Anterior cingulate cortex (tissue), 58 donors: ENCODE results near the gene FMN1.

Source experiments
- DNase-seq, 58 donors: peaks; one replicate each; lab custom pipeline; 2025; lab: John Stamatoyannopoulos, UW

Gene FMN1

DNA sequence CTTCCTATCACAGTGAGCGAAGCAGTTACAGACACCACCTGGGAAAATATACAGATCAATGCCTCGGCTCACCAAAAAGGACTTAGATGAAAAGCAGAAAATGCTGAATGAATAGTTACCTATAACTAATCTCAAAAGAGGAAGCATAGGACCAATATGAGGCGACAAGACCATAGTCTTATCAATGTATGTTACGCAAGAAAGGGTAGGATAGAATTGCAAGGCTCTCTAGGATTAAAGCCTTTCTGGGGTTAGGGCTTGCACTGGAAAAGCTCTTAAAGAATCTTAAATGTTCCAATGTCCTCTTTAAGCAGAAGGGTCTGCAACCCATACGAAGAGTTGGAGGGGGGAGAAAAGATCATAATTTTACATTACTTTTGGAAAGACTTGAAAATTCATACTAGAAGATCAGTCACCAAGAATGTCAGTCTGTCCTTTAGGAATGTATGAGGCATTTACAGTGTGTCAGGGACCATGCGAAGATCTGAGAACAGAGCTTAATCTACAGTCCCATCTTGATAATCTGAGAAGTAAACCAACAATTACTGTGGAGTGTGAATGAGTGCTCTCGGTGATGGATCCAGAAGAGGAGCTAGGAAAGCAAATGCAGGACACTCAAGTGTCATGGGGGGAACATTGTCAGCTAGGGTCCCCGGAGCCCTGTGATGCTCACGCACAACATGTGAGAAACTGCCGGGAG, 290.8 kb downstream of the FMN1 start:
- DNase-seq, result no peak

DNA sequence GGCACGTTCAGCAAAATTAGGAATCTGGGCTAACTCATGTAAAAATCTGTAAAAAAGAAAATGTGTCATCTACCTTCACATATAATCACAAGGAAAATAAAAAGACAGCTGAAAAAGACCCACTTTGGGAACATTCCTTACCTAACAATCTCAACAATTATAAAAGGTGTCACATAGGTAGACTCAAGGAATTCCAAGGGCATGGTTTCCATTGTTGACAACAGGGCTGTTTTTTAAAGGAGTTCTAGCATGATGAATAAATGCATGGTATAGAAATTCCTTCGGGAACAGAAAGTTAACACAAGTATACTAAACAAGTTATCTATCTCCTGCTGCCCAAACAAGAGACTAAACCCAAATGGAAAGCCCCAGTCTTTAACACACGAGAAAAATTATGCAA, 292.5 kb downstream of the FMN1 start:
- DNase-seq, result no peak

DNA sequence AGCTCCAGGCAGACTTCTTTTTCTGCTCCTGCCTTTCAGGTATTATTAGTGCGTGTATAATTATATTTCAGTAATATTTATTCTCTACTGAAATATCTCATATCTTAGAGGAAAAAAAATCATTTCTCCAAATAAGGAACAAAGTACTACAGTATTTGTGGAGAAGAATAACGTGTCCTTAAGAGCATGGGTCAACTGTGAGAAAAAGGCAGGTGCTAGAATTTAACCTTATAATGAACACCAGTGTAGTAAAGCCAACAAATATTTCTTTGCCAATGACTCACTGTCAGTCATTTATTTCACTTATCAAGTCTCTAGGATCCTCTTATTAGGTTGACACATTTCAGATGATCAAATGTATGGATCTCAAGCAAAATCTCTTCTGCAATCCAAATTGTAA, 293.3 kb downstream of the FMN1 start:
- DNase-seq, result no peak

DNA sequence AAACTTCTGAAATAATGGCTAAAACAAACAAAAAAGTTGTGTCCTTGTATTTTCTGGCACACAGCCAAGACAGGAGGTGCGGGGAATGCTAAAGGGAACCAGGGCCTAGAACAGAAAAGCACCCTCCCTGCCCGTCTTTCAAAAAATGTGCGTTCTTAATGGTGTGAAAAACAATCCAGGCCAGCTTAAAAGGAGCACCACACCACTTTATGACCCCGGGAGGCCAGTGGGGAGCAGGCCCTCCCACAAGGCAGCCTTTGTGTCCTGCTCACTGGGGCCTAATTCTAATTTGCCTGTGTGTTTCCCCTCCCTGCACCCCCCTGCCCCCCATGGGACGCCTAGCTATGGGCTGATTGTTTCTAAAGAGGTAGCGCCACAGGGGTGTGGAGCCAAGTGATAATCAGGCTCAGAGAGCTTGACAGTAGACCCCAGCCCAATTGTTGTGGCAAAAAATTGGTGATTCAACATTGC, 295.4 kb downstream of the FMN1 start:
- peak in 1 of 58 donors; percentile 1 for DNase-seq

DNA sequence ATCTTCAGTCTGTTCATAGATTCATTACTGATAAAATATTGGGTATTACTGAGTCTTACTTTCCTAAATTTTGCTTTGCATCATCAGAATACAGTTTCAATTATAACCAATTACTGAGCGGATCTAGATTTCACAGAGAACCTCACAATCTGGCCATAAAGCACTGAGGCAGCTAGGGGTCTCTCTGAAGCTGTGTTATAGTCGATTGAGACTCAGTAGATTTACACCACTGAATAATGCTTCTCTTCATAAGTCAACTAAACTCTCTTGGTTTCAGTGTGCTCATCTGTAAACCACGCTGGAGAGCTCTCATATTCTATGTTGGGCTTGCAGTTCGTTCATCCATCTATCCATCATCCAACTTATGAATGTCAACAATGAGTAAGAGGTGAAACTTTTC, 296.1 kb downstream of the FMN1 start:
- no peak for DNase-seq

DNA sequence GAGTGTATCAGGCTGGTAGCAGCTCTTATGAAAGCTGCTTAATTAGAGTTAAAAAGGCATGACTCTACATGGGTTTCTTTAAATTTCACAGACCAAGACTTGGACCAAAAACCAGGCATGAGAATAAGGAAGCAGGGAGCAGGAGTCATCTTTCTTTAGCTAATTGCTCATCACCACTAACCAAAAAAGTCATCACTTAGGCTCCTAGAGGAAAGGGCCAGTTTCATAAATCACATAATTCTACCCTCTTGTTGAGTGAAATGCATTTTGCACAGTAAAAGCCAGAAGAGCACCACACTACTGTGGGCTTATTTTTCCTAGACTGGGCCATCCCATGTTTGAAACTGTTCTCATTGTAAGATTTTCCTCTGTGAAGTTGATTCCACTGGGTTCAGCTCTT, 301.1 kb downstream of the FMN1 start:
- no peak for DNase-seq

DNA sequence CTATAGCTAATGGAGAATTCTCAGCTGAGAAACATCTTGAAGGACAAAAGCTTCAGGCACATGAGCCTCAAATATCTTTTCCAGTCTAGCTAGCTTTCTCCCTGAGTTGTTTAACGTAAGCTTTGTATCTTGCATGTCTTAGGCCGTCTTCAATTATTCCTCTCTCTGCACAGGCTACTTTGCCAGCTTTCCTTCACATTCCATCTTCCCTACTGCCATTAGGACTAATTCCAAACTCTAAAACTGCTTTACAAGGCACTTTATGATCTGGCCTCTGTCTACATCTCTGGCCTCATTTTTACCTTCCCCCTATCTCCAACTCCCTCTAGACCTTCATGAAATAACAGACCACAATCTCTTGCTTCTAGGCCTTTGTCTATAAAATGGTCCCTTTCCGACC, 305.3 kb downstream of the FMN1 start:
- DNase-seq, result no peak

DNA sequence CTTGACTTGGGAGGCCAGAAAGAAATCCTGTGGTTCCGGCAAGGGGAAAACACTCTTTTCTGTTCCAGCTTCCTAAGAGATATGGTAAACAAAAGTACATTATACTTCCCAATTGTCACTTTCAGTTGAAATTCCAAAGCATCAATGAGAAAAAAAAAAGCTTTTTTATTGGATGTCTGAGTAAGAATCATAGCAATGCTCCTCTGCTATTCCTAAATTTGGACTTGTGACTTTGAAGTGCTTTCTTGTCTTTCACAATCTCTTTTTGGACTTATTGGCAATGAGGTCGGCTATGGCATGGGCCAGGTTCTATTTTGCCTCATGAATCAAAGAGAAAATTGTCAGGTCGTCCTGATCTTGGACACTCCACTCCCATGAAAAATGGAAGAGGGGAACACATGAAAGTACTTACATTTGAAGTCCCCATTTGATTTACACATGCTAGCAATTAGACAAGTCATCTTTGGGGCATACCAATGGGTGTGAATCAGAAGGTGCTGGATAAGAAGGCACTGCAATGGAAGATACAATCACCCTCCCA, 306.2 kb downstream of the FMN1 start:
- no peak for DNase-seq

DNA sequence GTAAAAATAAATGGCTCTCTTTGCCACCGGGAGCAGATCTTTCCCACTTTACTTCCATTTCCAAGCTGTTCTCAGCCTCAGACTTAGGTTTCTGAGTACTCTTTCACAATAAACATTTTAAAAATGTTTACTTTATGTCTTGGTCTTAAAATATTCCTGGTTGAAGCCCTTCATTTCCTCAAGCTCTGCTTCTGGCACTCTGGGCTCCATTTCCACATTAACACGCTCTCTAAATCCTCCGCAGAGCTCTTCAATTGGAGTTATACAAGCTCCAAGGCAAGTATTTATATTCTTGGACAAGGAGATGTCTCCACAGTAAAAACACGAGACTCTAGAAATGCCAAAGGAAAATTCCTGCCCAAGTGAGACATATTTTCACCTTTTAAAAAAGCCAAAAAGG, 307.4 kb downstream of the FMN1 start:
- peak in 3 of 58 donors; percentile 4 to 18 (median 15) for DNase-seq

DNA sequence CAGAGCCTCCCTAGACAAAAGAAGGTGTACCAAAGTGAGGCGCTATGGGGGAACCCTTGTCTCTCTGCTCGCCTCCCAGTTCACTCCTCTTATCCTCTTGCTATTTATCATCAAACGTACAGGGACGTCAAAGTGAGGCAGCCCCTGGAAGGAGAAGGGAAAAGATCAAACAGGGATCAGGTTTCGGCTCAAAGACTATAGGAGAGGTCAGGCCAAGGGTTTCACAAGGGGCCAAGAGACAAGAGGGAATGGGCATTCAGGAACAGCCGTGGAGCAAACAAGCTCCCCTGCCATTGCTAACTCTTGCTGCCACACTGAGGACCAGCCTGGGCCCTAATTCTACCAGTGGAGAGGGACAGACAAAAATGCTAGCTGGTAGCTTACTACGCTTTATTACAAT, 308.1 kb downstream of the FMN1 start:
- no peak for DNase-seq

DNA sequence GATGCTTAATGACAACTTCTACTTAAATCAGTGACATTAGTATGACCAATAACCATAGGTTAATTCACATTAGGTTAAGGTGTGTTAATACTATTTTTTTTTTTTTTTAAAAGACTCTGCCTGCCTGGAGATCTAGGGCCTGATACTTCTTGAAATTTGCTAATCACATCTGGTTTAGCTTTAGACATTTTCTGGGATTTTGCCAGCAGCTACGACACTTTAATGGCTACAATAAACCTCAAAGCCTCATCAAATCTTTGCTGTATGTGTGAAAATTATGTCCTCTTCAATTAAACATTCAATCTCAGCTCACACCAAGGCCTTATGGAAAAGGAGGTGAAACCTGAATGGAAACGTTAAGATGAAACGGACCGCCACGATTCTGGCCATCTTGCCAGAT, 308.8 kb downstream of the FMN1 start:
- DNase-seq, result no peak

DNA sequence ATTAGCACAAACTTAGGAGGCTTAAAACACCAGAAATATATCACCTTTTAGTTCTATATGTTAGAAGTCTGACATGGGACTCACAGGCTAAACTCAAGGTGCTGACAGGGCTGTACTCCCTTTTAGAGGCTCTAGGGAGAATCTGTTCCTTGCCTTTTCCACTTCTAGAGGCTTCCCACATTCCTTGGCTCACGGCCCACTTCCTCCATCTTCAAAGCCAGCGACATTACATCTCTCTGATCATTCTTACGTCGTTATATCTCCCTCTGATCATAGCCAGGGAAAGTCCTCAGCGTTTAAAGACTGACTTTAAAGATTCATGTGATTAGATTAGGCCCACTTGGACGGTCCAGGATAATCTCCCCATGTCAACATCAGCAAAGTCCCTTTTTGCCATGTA, 310.4 kb downstream of the FMN1 start:
- DNase-seq, result no peak

DNA sequence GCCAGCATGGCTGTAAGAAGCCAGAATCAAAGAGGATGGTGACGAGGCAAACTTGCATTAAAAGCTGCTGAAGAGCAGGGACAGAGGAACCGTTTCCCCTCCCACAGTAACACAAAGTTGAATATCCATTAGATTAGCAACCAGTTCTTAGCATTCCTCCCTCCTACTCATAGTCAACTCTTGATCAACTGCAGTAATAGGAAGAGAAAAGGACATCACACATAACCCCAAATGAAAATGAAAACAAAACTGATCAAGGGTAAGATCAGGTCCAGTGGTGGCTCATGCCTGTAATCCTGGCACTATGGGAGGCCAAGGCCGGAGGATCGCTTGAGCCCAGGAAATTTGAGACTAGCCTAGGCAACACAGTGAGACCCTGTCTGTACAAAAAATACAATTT, 311.6 kb downstream of the FMN1 start:
- DNase-seq, result no peak

DNA sequence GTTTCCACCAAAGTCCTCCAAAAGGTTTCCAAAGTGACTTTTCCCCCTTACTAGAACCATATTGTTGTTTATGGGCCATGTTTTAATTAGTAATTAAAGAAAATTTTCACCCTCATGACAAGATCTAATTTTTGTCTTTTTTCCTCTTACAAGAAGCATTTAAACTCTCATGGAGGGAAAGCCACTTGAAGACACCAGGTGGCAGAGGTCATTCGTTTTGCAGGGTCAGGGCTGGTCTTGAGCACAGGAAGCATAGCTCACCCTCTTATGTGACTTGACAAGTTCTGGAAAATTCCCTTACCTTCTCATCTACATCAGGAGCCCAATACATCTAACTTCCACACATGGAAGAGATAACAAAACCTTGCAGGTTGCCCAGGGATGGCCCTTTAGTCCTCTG, 313.0 kb downstream of the FMN1 start:
- DNase-seq, result no peak

DNA sequence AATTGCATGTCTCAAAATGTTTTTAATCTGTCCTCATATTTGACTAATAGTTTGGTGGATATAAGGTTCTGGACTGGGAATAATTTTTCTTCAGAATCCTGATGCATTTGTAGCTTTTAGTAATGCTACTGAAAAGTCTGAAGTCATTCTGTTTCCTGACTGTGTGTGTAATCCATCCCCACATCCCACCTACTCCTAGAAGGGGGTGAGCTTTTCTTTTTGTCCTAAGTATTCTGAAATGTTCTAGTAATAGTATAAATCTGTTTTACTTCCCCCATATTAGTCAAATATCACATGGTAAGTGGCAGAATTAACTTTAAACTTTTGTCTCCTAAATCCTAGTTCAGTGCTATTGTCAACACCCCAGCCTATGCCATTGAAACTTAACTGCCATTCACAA, 313.9 kb downstream of the FMN1 start:
- no peak for DNase-seq

DNA sequence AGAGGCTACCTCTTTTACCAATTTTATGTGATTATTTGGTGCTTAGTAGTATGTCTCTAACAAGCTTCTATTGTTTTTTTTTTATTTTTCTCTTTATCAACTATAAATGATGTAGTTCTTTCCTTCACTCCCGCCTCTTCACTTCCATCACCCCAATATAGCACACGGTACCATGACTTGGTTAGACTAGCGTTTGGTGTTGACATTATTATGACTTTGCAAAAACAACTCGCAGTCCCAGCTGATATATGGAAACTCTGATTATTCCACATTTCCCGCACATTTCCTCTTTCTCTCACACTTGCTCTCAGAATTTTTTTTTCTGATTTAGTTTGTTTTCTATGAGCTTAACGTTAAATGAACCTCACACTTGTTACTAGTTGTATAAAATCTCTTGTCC, 314.5 kb downstream of the FMN1 start:
- DNase-seq, result no peak

DNA sequence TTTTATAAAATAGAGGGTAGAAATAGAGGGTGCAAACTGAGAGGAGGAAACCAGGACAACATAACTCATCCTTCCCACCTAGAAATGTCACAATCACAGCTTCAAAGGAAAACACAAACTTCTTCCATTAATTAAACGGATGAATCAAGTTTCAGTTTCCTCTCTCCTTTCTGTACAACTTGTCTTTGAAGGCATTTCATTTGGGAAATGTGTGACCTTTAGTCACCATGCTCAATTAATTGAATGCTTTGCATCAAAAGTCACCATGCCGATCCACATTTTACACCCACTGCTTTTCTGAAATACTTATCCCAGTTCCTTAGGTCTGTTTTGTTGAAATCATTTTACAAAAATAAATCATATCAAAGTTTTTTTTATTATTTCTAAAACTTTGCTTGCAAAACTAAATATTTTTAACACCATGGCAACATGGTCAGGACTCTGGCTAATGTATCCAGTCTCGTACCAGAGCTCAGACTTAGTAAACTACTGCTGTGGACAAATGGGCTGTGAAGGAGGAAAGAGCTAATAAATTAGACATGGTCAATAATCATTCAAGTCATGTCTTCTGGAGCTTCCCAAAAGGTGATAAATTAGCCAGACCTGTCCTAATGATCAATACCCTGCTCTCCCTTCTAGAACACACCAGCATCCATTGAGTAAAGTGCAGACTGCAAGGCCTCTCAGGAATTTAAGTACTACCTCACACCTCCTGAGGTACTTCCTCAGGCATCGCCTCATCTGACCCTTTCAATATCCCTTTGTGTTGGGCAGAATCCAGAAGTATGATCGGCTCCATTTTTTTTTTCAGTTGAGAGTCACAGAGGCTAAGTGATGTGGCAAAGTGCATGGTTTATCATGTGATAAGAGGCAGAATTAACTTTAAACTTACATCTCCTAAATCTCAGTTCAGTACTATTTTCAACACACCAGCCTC, 315.4 kb downstream of the FMN1 start:
- no peak for DNase-seq

DNA sequence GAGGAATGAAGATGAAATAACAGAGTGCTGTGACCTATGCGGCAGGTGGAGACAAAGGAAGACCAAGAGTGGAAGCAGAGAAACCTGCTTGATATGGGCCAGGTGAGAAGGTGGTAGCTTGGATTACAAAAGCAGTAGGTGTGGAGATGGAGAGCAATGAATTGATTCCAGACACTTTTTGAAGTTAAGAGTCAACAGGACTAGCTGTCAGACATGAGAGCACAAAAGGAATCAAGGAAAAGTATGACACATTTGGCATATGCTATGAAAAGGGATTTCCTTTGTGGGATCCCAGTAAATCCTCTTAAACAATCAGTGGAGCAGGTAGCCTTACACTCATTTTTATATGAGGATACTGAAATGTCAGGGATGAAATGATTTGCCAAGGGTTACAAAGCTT, 316.2 kb downstream of the FMN1 start:
- DNase-seq, result no peak

DNA sequence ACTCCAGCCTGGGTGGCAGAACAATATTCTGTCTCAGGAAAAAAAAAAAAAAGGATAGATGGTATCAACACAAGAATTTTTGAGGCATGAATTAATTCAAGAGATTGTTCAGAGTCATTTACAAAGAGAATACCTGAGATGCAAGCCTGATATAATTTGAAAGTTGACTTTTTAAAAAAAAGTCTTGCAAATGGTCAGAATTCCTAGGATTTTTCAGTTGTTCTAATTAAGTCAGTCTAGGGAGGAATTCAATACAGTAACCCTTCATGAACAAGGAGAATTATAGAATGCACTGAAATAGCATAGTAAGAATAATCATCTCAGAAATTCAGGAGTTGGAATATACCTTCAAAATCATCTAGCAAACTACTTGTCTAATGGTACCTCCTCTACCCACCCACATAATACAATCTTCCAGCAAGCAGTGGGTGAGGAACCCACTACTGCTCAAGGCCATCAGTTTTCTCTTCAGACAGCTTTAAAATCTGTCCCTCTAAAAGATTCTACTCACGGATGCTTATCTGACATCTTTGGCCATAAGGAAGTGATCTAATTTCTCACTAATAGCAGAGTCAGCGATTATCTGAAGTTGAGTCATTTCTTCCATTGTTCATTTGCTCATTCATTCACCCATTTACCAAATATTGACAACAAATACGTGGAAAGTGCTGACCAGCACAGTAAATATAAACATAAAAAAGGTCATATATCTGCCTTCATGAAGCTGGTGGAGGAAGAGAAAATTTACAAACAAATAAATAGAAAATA, 317.1 kb downstream of the FMN1 start:
- DNase-seq, result no peak

DNA sequence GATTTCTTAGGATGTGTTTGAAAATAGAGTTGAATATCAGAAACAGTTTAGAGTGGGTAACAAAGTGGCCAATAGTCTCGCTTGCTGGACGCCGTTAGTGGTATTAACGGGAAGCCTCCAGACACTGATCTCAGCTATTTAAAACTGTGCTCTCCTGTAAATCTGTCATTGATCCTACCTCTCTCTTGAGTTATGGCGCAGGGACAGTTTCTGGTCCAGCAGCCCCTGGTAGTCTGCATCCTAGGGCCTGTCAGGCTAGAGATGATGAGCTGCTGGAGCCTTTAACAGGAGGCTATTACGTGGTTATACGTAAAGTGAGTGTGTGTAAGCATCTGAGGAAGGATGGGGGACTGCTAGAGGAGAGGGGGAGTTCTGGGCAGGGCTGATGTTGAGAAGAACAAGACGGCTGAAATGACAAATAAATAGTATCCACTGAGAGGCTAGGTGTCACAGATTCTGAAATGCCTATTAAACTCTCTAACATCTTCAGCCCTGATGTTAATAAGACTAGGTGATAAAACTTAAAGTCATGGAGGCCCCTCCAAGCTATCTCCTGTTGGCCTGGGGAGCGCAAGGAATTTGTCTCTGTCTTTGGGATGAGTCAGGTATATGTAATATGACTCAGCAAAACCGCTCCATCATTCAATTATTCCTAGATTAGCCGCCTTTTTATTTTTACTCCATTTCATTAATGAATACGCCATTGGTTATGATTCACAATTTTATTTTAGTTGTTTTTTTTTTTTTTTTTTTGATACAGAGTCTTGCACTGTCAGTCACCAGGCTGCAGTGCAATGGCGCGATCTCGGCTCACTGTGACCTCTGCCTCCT, 321.0 kb downstream of the FMN1 start:
- DNase-seq, result no peak
